Endothelial cell of umbilical vein (primary cell): Measurements from ENCODE around the gene C19orf44.

Experiments used
- EZH2 ChIP-seq: IDR thresholded peaks from 2 replicates; pipeline ENCODE4 v1.6.1; 2012; ENCODE audit warnings: borderline replicate concordance, low read depth, mild to moderate bottlenecking, moderate library complexity, low read length, inconsistent platforms; ENCODE audit not compliant: severe bottlenecking
- JUN ChIP-seq: IDR thresholded peaks from 2 replicates; pipeline ENCODE4 v1.6.1; 2011; ENCODE audit warnings: borderline replicate concordance, low read depth; ENCODE audit not compliant: insufficient read length, insufficient read depth
- POLR2A ChIP-seq: IDR thresholded peaks from 2 replicates; pipeline ENCODE4 v1.6.1; 2012; ENCODE audit warnings: low read depth, mild to moderate bottlenecking, control low read depth, low read length
- TF ChIP-seq, protein P1 (sequence below), 2 donors: IDR thresholded peaks; 1 replicate in 1 of 2; 2 replicates in 1 of 2; pipeline ENCODE4 v1.5.1; 2011; ENCODE audit warnings: low read length in 2 of 2, mild to moderate bottlenecking in 2 of 2, moderate library complexity in 2 of 2, control low read depth in 1 of 2, inconsistent platforms in 1 of 2, low read depth in 1 of 2; ENCODE audit not compliant: insufficient read depth in 1 of 2; ENCODE audit errors: extremely low read depth in 1 of 2

- TF ChIP-seq, protein P1, sequence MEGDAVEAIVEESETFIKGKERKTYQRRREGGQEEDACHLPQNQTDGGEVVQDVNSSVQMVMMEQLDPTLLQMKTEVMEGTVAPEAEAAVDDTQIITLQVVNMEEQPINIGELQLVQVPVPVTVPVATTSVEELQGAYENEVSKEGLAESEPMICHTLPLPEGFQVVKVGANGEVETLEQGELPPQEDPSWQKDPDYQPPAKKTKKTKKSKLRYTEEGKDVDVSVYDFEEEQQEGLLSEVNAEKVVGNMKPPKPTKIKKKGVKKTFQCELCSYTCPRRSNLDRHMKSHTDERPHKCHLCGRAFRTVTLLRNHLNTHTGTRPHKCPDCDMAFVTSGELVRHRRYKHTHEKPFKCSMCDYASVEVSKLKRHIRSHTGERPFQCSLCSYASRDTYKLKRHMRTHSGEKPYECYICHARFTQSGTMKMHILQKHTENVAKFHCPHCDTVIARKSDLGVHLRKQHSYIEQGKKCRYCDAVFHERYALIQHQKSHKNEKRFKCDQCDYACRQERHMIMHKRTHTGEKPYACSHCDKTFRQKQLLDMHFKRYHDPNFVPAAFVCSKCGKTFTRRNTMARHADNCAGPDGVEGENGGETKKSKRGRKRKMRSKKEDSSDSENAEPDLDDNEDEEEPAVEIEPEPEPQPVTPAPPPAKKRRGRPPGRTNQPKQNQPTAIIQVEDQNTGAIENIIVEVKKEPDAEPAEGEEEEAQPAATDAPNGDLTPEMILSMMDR (IDR thresholded peaks at IDR 0.05; ENCODE audit: extremely low read depth in 1 of 2, insufficient read depth in 1 of 2, low read depth in 1 of 2, low read length in 2 of 2), result no peak
- TF ChIP-seq EZH2, result no peak
- TF ChIP-seq JUN, result no peak
- TF ChIP-seq POLR2A, result no peak
Observed at GRCh38 chr19:16452325-16452724, 43.9 kb upstream of the C19orf44 start.
